SK-N-SH treated with all-trans-retinoic acid at 6 μM for 48 hours (cell line): Measurements from ENCODE around the gene AKAP6.

Experiments
- ATAC-seq: fragments of 200-7000 bp; cut with Tn5 transposase; 3 replicates; pipeline ENCODE4 v1.9.1; 2020; ENCODE audit warnings: mild to moderate bottlenecking, moderate library complexity
- ARNTL ChIP-seq: fragments of 450-650 bp; formaldehyde crosslinking; IDR thresholded peaks from 2 replicates; pipeline ENCODE4 v1.5.0; 2020; ENCODE audit warnings: low read depth, mild to moderate bottlenecking, moderate library complexity, borderline replicate concordance
- BACH2 ChIP-seq: fragments of 250-450 bp; sonication (Bioruptor Pico); IDR thresholded peaks from 2 replicates; pipeline ENCODE4 v1.9.0; 2021; ENCODE audit warnings: mild to moderate bottlenecking, borderline replicate concordance
- CSDC2 ChIP-seq: fragments of 250-450 bp; sonication (Bioruptor Pico); IDR thresholded peaks from 2 replicates; pipeline ENCODE4 v1.5.0; 2020; ENCODE audit warnings: mild to moderate bottlenecking, moderate library complexity
- CSRNP3 ChIP-seq: fragments of 250-450 bp; sonication (Bioruptor Pico); IDR thresholded peaks from 2 replicates; pipeline ENCODE4 v1.5.1; 2021; ENCODE audit warnings: mild to moderate bottlenecking, moderate library complexity
- ESRRG ChIP-seq: fragments of 250-450 bp; sonication (Bioruptor Pico); IDR thresholded peaks from 2 replicates; pipeline ENCODE4 v1.6.1; 2021; ENCODE audit warnings: mild to moderate bottlenecking
- GLIS3 ChIP-seq: fragments of 250-450 bp; sonication (Bioruptor Pico); IDR thresholded peaks from 2 replicates; pipeline ENCODE4 v1.5.0; 2020; ENCODE audit warnings: mild to moderate bottlenecking, moderate library complexity
- ISL1 ChIP-seq: fragments of 250-450 bp; sonication (Bioruptor Pico); IDR thresholded peaks from 2 replicates; pipeline ENCODE4 v2.1.2; 2022; ENCODE audit warnings: mild to moderate bottlenecking, moderate library complexity
- OSR1 ChIP-seq: fragments of 250-450 bp; sonication (Bioruptor Pico); IDR thresholded peaks from 2 replicates; pipeline ENCODE4 v1.8.0; 2022; ENCODE audit warnings: moderate library complexity, mild to moderate bottlenecking, inconsistent platforms
- POU6F1 ChIP-seq: fragments of 250-450 bp; sonication (Bioruptor Pico); IDR thresholded peaks from 2 replicates; pipeline ENCODE4 v1.8.0; 2021; ENCODE audit warnings: low read depth, mild to moderate bottlenecking, moderate library complexity, borderline replicate concordance
- PPARA ChIP-seq: fragments of 250-450 bp; sonication (Bioruptor Pico); IDR thresholded peaks from 2 replicates; pipeline ENCODE4 v1.5.0; 2020; ENCODE audit warnings: mild to moderate bottlenecking, borderline replicate concordance
- RARB ChIP-seq: fragments of 250-450 bp; sonication (Bioruptor Pico); IDR thresholded peaks from 2 replicates; pipeline ENCODE4 v1.8.0; 2021; ENCODE audit warnings: mild to moderate bottlenecking, moderate library complexity
- SNAI2 ChIP-seq: fragments of 250-450 bp; sonication (Bioruptor Pico); IDR thresholded peaks from 2 replicates; pipeline ENCODE4 v1.5.0; 2020; ENCODE audit warnings: mild to moderate bottlenecking, moderate library complexity
- TOX ChIP-seq: fragments of 250-450 bp; sonication (Bioruptor Pico); IDR thresholded peaks from 2 replicates; pipeline ENCODE4 v1.8.0; 2021; ENCODE audit warnings: mild to moderate bottlenecking, moderate library complexity, borderline replicate concordance
- ZC3H10 ChIP-seq: fragments of 250-450 bp; sonication (Bioruptor Pico); IDR thresholded peaks from 2 replicates; pipeline ENCODE4 v1.5.1; 2021; ENCODE audit warnings: mild to moderate bottlenecking, moderate library complexity
- ZFP3 ChIP-seq: fragments of 250-450 bp; sonication (Bioruptor Pico); IDR thresholded peaks from 2 replicates; pipeline ENCODE4 v1.5.0; 2020; ENCODE audit warnings: mild to moderate bottlenecking, moderate library complexity
- ZFP30 ChIP-seq: fragments of 450-650 bp; formaldehyde crosslinking; IDR thresholded peaks from 2 replicates; pipeline ENCODE4 v1.5.0; 2022; ENCODE audit warnings: mild to moderate bottlenecking, moderate library complexity
- ZNF565 ChIP-seq: fragments of 450-650 bp; formaldehyde crosslinking; conservative IDR thresholded peaks from 2 replicates; pipeline ENCODE4 v1.5.0; 2020; ENCODE audit warnings: low read depth, mild to moderate bottlenecking, moderate library complexity
- ZNF8 ChIP-seq: fragments of 450-650 bp; formaldehyde crosslinking; IDR thresholded peaks from 2 replicates; pipeline ENCODE4 v1.5.0; 2020; ENCODE audit warnings: mild to moderate bottlenecking, moderate library complexity
- TF ChIP-seq, protein P1 (sequence below): fragments of 250-450 bp; sonication (Bioruptor Pico); IDR thresholded peaks from 2 replicates; pipeline ENCODE4 v1.5.0; 2020; ENCODE audit warnings: mild to moderate bottlenecking, moderate library complexity
- TF ChIP-seq, protein P2 (sequence below): fragments of 250-450 bp; sonication (Bioruptor Pico); IDR thresholded peaks from 2 replicates; pipeline ENCODE4 v1.5.1; 2020; ENCODE audit warnings: low read depth, mild to moderate bottlenecking, moderate library complexity

The AKAP6 gene

GRCh38 chr14:32821964-32822653, 493.0 kb downstream of the AKAP6 start:
- TF ChIP-seq SNAI2 = no peak
- no peak for TF ChIP-seq PPARA (CRISPR knock-in tag)
- TF ChIP-seq, protein P1, sequence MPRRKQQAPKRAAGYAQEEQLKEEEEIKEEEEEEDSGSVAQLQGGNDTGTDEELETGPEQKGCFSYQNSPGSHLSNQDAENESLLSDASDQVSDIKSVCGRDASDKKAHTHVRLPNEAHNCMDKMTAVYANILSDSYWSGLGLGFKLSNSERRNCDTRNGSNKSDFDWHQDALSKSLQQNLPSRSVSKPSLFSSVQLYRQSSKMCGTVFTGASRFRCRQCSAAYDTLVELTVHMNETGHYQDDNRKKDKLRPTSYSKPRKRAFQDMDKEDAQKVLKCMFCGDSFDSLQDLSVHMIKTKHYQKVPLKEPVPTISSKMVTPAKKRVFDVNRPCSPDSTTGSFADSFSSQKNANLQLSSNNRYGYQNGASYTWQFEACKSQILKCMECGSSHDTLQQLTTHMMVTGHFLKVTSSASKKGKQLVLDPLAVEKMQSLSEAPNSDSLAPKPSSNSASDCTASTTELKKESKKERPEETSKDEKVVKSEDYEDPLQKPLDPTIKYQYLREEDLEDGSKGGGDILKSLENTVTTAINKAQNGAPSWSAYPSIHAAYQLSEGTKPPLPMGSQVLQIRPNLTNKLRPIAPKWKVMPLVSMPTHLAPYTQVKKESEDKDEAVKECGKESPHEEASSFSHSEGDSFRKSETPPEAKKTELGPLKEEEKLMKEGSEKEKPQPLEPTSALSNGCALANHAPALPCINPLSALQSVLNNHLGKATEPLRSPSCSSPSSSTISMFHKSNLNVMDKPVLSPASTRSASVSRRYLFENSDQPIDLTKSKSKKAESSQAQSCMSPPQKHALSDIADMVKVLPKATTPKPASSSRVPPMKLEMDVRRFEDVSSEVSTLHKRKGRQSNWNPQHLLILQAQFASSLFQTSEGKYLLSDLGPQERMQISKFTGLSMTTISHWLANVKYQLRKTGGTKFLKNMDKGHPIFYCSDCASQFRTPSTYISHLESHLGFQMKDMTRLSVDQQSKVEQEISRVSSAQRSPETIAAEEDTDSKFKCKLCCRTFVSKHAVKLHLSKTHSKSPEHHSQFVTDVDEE (CRISPR knock-in tag) = no peak
- TF ChIP-seq ESRRG (CRISPR knock-in tag) = no peak
- no peak for TF ChIP-seq ZFP3 (CRISPR knock-in tag)
- TF ChIP-seq ZNF8 = no peak
- no peak for TF ChIP-seq GLIS3
- TF ChIP-seq ISL1 (CRISPR knock-in tag) = no peak
- TF ChIP-seq, protein P2, sequence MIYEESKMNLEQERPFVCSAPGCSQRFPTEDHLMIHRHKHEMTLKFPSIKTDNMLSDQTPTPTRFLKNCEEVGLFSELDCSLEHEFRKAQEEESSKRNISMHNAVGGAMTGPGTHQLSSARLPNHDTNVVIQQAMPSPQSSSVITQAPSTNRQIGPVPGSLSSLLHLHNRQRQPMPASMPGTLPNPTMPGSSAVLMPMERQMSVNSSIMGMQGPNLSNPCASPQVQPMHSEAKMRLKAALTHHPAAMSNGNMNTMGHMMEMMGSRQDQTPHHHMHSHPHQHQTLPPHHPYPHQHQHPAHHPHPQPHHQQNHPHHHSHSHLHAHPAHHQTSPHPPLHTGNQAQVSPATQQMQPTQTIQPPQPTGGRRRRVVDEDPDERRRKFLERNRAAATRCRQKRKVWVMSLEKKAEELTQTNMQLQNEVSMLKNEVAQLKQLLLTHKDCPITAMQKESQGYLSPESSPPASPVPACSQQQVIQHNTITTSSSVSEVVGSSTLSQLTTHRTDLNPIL (CRISPR knock-in tag) = no peak
- TF ChIP-seq ZC3H10 (CRISPR knock-in tag) = no peak
- no peak for TF ChIP-seq OSR1 (CRISPR knock-in tag)
- TF ChIP-seq POU6F1 = no peak
- TF ChIP-seq CSRNP3 = no peak
- TF ChIP-seq, all 23 proteins: peak for 0
- no peak for ATAC-seq

DNA sequence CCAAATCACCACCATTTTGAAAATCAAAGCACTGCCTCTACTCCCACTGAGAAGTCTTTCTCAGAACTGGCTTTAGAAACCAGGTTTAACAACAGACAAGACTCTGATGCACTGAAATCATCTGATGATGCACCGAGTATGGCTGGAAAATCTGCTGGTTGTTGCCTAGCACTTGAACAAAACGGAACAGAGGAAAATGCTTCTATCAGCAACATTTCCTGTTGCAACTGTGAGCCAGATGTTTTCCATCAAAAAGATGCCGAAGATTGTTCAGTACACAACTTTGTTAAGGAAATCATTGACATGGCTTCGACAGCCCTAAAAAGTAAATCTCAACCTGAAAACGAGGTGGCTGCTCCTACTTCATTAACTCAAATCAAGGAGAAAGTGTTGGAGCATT, 494.6 kb downstream of the AKAP6 start:
- TF ChIP-seq GLIS3 (no peak), POU6F1 (no peak), ZNF565 (no peak), ARNTL (CRISPR knock-in tag) (no peak), ESRRG (CRISPR knock-in tag) (no peak), ZFP3 (CRISPR knock-in tag) (no peak), ISL1 (CRISPR knock-in tag) (no peak), PPARA (CRISPR knock-in tag) (no peak)
- TF ChIP-seq, protein P2 (CRISPR knock-in tag) = no peak
- no peak for ATAC-seq

GRCh38 chr14:32824195-32824594, 495.1 kb downstream of the AKAP6 start:
- TF ChIP-seq TOX (CRISPR knock-in tag) = no peak
- TF ChIP-seq, protein P2 (CRISPR knock-in tag) = no peak
- TF ChIP-seq POU6F1 = no peak
- no peak for TF ChIP-seq CSRNP3
- no peak for TF ChIP-seq ZFP30 (CRISPR knock-in tag)
- TF ChIP-seq ZFP3 (CRISPR knock-in tag) = no peak
- TF ChIP-seq ZNF565 = no peak
- no peak for TF ChIP-seq CSDC2 (CRISPR knock-in tag)
- no peak for TF ChIP-seq ZNF8
- no peak for TF ChIP-seq RARB
- no peak for TF ChIP-seq ARNTL (CRISPR knock-in tag)
- TF ChIP-seq BACH2 (CRISPR knock-in tag) = no peak
- TF ChIP-seq GLIS3 = no peak
- TF ChIP-seq, all 23 proteins: peak for 0
- no peak for ATAC-seq
